HL-60/S4 treated with retinoic acid at 250 ng/mL for 4 days and 3 days (cell line): Measurements from ENCODE around the gene SLC11A1.

Source experiments
- in situ Hi-C: fragments of 300-500 bp; cut with MboI; formaldehyde crosslinking; loops from 2 replicates; pipeline ENCODE4 v1.7.0; 2022; ENCODE audit warnings: low sequenced_read_pairs

Gene SLC11A1

GRCh38 chr2:218366621-218367414, 15.3 kb upstream of the SLC11A1 start:
- in situ Hi-C loops = no loop called here

GRCh38 chr2:218367415-218368149, 14.5 kb upstream of the SLC11A1 start:
- in situ Hi-C loops = no loop called here

- in situ Hi-C loops = no loop called here
Observed at GRCh38 chr2:218368150-218368528, 13.9 kb upstream of the SLC11A1 start.

GRCh38 chr2:218368621-218369153, 13.4 kb upstream of the SLC11A1 start:
- in situ Hi-C loops = no loop called here

GRCh38 chr2:218369330-218369729, 12.7 kb upstream of the SLC11A1 start:
- in situ Hi-C loops = no loop called here

GRCh38 chr2:218370410-218371063, 11.5 kb upstream of the SLC11A1 start:
- in situ Hi-C loops = no loop called here

- in situ Hi-C loops = no loop called here
Observed at GRCh38 chr2:218371983-218372350, 10.1 kb upstream of the SLC11A1 start.

GRCh38 chr2:218374795-218375194, 7.3 kb upstream of the SLC11A1 start:
- in situ Hi-C loops = no loop called here

GRCh38 chr2:218375212-218375611, 6.9 kb upstream of the SLC11A1 start:
- in situ Hi-C loops = no loop called here

GRCh38 chr2:218378053-218378452, 4.0 kb upstream of the SLC11A1 start:
- in situ Hi-C loops = no loop called here

GRCh38 chr2:218382785-218383184, 712 bp downstream of the SLC11A1 start:
- in situ Hi-C loops = no loop called here

GRCh38 chr2:218383892-218384519, 1.9 kb downstream of the SLC11A1 start:
- in situ Hi-C loops = no loop called here

GRCh38 chr2:218384975-218385374, 2.9 kb downstream of the SLC11A1 start:
- in situ Hi-C loops = no loop called here

- in situ Hi-C loops = no loop called here
Observed at GRCh38 chr2:218386505-218387368, 4.7 kb downstream of the SLC11A1 start.

GRCh38 chr2:218387369-218388194, 5.5 kb downstream of the SLC11A1 start:
- in situ Hi-C loops = no loop called here

- in situ Hi-C loops = loop anchor here (10.0 kb wide), 1 partner anchor 85 kb away; no protein-coding TSS in a partner anchor
Observed at GRCh38 chr2:218389333-218390150, 7.5 kb downstream of the SLC11A1 start.

- in situ Hi-C loops = loop anchor here (10.0 kb wide), 1 partner anchor 86 kb away; no protein-coding TSS in a partner anchor
Observed at GRCh38 chr2:218391202-218391601, 9.1 kb downstream of the SLC11A1 start.

GRCh38 chr2:218392459-218392858, 10.4 kb downstream of the SLC11A1 start:
- in situ Hi-C loops = loop anchor here (10.0 kb wide), 1 partner anchor 88 kb away; no protein-coding TSS in a partner anchor
